Raji (cell line): ENCODE data around the gene TPH1.

ENCODE experiments used
- POLR2A ChIP-seq: IDR thresholded peaks from 2 replicates; pipeline ENCODE4 v1.6.1; 2011; ENCODE audit warnings: low read depth, low read length, control low read depth; ENCODE audit not compliant: insufficient read depth

TPH1 gene

DNA sequence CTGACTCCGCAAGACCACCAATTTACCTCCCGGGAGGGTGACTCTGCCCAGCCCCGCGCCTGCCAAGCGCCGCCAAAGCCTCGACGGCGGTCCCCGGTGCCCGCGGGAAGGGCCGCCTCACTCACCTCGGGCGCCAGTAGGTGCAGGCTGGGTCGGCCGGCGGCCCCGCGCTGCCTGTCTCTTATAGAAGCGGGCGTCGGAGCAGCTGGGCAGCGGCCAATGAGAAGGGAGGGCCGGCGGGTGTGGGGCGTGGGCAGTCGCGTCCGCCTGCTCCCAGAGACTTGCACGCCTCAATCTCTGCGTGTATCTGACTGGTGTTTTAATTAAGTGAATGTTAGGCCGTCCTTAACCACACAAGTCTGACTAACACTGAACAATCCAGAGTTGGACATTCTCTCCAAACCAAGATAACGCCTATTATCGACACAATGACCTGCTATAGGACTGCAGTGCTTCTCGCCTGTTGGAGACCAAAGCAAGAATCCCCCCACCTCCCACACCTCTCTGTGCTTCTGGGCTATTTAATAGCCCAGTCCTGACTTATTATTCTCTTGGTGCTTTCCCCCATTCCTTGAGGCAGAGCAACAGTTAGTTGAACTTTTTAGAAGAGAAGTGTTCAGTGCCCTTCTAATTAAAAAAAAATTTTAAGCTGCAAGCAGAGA lies at the start of gene TPH1:
Gene TPH1 (minus strand): TSS at position 154 of the 662 bp plus-strand sequence. CDS start 5,507 bp downstream, outside the sequence.
- TF ChIP-seq POLR2A, result no peak

DNA sequence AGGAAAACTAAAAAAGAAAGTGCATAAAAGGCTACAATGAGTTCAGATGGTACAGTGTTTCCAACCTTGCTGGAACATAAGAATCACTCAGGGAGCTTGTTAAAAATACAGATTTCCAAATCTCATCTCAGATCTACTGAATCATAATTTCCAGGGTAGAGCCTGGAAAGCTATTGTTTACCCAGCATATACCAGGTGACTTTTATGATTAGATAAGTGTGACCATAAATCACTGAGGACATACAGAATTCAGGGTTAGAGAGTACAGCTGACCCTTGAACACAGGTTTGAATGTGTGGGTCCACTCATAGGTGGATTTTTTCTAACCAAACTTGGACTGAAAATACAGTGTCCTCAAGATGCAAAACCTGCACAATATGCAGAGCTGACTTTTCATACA lies 47.9 kb upstream of the TPH1 start:
- TF ChIP-seq POLR2A, result no peak

DNA sequence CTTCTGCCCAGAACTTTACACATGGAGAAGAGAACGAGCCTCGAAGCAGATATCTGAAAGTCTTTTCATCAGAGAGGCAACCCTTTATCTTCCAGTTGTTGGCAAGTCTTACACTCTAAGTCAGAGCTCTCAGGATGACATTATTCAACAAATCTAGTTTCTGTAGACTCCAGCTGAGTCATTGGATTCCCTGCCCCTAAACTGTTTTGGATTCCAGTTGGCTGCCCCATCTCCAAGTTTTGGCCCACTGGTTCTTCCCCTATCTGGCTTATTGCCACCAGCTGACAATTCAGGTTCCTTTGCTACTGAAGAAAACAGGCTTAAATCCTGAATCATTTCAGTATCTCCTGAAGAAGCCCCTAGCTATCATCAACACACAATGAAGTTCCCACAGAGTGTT lies 45.7 kb upstream of the TPH1 start:
- TF ChIP-seq POLR2A, result no peak

DNA sequence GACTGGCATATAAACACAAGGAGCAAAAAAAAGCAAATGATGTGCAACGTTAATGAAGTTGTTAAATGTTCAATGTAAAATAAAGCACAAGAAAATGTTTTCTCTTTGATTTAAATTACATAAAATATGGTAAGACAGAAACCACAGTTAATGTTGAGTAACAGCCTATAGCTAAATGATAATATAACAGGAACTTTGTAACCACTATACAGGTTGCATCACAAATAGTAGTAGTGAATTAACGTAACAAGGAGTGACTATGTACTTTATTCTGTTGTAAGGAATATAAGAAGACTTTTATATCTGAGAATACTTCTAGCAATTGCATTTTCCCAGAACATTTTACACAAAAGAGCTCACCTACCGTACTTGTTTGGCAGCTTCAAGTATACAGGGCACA lies 42.9 kb upstream of the TPH1 start:
- no peak for TF ChIP-seq POLR2A

DNA sequence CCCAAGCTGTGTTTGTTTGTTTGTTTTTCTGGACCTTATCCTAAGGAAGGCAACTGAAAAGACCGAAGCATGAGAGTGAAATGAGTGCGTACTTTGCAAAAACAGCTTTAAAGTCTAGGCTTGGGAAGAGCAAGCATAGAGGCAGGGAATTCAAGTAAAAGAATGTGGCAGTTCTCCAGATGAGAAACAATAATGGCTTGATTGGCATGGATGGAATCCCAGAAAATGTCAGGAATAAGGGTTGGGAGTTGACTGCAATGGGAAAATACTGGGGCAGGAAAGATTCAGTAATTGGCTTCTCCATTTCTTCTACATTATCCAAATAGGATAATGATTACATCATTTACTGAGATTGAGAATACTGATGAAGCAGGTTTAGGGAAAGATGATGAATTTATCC lies 42.3 kb upstream of the TPH1 start:
- TF ChIP-seq POLR2A, result no peak

DNA sequence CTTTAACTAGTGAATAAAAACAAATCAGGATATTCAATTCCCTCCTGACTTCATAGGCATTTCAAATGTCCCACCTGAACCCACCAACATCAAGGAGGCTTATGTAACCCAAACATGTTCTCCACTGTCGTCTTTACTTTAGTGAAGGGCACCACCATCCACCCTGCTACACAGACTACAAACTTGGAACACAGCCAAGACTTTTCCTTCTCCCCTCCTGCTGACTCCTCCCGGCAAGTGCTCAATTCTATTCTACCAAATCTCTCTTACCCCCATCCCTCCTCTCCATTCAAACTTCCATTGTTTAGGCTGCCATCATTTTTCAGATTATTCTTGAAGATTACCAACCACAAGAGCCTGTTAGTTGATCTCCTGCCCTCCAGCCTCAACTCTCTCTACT lies 35.5 kb upstream of the TPH1 start:
- TF ChIP-seq POLR2A, result no peak

DNA sequence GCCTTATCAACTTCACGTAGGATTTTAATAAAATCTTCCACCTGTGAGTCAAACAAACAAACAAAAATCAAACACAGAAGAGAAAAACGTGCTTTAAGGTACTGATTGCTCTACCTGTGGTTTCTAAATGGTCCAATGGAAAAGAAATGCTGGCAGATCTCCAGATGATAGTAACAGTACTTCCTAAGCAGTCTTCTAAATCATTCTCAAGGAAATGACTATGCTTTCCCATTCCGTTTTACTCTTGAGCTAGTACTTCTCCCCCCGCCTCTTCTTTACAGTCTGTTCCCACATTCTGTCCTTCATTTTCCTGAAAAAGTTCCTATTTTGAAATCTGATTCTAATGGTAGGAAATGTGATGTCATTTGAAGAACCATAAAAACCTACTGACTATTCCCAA lies 34.4 kb upstream of the TPH1 start:
- no peak for TF ChIP-seq POLR2A

DNA sequence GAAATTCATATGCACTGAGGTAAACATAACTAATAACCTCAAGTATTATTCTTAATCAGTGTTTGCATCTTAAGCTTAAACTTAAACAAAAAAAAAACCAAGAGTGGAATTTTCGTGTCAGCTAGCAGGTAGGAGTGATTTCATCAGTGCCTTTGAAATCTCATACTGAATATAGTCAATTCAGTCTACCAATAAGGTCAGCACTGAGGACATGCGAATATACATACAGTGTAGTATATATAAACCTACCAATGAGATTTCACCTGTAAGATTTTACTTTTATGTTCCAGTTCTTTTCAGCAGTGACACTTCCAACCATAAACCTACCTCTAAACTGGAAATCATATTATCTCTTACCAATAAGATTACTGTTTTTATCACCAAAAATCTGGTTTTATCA lies 32.8 kb upstream of the TPH1 start:
- TF ChIP-seq POLR2A, result no peak

DNA sequence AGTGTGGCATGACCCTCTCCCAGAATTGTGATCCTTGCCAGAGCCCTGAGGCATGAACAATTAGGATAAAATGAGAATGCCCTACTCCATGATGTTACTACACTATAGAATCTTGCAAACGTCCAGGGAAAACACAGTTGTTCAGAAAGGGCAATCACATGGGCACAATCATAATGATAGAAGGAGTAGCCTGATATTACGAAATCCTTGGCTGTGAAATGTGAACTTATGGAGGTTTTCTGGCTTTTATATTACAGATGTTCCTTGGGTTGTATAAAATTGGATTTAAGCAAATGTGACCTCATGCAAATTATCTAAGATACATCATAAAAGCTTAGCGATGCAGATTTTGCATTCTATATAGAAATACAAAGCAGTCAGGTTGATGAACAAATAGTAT lies 29.4 kb upstream of the TPH1 start:
- TF ChIP-seq POLR2A, result no peak

DNA sequence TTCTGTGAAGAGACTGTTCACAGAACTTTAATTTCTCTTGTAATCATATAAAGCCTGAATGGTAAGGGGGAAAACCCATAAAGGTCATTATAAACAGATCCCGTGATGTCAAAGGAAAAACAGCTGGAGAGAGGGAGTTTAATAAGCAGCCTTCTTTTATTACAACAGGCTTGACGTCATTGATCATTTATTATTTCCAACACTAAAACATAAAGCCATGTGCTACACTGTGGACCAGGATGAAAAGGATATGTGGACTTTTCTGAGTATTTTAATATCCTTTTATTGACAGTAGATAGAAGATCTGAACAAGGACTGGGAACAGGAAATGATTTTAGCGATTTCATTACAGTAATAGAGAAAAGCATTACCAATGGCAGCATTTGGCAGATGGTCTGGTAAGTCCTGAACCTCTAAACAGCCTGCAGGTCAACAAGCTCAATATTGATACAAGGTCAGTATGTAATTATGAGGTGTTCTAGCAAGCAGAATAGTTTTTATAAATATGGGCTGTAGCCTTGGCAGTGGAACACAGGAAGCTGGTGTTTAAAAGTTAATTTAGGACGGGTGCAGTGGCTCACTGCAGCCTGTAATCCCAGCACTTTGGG lies 25.1 kb upstream of the TPH1 start:
- TF ChIP-seq POLR2A, result no peak

DNA sequence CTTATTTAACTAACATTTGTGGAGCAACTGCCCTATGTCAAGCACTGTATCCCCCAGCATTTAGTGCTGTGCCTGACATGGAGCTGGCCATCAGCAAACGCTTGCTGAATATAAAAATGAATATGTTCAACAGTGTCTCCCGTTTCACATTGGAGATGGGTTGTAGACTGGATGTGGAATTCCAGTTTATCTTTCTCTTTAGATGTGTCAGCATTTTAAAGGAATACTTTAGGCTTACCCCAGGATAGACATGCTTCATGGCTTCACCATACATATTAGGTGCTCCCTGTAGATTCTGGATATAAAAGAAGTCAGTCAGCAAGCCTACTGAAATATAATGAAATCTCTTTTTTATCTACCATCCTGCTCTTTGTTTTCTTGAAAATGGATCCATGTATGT lies 21.3 kb upstream of the TPH1 start:
- TF ChIP-seq POLR2A, result no peak

DNA sequence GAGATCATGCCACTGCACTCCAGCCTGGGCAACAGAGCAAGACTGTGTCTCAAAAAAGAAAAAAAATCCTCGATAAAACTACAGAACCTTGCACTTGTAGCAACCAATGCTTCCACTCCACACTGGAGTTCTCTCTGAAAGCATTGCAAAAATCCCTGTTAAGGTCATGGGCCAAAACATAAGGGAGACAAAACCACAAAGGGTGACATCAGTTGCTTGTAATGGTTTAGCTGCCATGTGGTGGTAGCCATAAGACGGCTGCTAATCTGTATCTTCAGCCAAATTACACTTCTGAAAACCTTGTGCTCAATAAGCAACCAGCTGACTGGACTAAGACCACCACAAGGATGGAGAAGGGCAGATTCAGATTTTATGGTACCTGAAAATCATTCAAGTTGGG lies 20.6 kb upstream of the TPH1 start:
- no peak for TF ChIP-seq POLR2A

DNA sequence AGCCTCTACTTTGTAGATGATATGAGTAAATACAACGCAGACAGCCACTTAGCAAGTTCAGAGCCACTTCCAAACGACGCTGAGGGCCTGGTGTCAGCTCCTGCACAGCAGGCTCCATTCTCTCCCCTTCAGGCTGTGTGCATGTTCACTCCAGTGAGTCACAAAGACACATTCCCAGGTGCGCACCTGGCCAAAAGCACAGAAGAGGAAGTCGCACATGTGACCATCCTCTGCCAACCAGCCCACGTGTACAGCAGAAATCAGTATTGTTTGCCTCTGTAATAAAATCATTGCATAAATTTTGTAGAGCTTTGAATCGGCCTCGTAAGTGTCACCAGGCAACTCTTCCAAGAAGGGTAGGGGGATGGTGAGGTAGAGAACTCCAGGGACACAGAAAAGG lies 19.5 kb upstream of the TPH1 start:
- no peak for TF ChIP-seq POLR2A

DNA sequence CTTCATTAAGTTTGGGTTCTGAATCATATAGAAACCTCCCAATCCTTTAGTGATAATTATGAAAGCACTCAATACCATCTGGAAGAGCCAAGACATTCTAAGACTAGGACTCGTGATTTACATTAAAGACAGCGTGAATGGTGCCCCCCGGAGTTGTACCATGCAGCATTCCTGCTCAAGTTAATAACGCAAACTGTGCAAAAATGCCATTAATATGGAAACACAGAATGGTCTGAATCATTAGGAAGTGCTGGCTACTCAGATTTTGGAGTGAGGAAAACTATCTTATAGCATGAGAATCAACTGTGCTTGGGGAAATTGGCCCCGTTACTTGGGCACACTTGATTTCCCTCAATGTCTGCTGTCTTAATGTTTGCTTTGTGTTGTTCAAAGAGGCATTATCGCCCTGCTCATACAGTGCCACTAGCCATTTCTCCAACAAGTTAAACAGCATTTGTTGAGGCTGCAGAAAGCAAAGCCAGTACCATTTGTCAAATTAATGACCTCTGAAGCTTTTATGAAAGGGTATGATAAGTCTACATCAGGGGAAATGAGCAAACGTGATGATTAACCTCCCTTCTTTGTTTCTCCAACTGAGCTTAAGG lies 18.5 kb upstream of the TPH1 start:
- TF ChIP-seq POLR2A, result no peak

DNA sequence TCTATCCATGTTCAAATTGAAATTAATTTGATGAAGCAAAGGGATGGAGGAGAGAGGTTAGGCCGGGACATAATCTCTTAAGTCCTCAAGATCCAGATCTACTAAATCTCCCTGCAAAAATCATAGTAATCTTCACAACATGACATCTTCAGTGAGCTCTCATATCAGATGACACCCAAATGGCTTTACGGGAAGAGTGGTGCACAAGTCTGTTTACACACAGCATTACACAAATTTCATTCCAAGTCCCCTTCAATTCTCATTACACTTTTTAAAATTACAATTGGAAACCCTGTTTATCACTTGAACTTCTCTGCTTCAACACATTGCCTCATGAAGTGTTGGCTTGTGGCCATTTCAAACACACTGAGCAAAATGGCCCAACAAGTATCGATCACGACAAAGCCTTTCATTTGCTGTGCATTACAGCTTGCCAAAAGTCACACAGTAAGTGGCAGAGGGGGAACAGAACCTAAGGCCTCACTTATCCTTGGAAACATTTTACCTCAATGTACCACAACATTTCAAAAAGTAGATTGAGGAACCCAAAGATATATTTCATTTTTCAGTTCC lies 17.9 kb upstream of the TPH1 start:
- no peak for TF ChIP-seq POLR2A

DNA sequence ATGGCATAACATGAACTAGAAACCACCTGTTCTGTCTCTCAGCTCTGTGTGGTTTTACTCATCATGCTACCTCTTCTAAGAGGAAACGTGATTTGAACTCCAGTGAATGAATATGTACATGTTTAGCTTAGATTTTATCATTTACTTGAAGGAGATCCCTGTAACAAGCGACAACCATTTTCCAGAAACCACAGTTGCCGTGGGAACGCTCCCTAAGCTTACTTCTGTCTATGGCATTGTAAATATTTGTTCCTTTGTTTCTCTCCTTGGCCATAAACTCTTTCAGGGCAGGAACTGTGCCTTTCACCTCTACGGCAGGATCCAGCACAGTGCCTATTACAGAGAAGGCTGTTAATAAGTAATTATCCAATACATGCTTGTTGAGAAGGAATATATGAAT lies 17.1 kb upstream of the TPH1 start:
- no peak for TF ChIP-seq POLR2A
